GM12864 (cell line): ENCODE measurements around the gene NXPE2.
"Not testable (repeated sequence)": the region's sequence is repeated elsewhere in the genome, so short reads cannot be mapped to it uniquely, and the experiment has no call there.

Source experiments
- DNase-seq: peaks from one replicate; pipeline ENCODE4 v3.0.0-alpha.2; 2011; ENCODE audit warnings: low read depth
- H3K4me3 ChIP-seq: 2 replicates; pipeline ENCODE4 v1.5.1; 2011; ENCODE audit warnings: mild to moderate bottlenecking, low read depth, low read length, control low read depth
- TF ChIP-seq, protein P1 (sequence below): IDR thresholded peaks from 2 replicates; pipeline ENCODE4 v1.5.1; 2011; ENCODE audit warnings: low read depth, mild to moderate bottlenecking, moderate library complexity, low read length, control low read depth, inconsistent platforms; ENCODE audit errors: missing control alignments

Gene NXPE2

DNA sequence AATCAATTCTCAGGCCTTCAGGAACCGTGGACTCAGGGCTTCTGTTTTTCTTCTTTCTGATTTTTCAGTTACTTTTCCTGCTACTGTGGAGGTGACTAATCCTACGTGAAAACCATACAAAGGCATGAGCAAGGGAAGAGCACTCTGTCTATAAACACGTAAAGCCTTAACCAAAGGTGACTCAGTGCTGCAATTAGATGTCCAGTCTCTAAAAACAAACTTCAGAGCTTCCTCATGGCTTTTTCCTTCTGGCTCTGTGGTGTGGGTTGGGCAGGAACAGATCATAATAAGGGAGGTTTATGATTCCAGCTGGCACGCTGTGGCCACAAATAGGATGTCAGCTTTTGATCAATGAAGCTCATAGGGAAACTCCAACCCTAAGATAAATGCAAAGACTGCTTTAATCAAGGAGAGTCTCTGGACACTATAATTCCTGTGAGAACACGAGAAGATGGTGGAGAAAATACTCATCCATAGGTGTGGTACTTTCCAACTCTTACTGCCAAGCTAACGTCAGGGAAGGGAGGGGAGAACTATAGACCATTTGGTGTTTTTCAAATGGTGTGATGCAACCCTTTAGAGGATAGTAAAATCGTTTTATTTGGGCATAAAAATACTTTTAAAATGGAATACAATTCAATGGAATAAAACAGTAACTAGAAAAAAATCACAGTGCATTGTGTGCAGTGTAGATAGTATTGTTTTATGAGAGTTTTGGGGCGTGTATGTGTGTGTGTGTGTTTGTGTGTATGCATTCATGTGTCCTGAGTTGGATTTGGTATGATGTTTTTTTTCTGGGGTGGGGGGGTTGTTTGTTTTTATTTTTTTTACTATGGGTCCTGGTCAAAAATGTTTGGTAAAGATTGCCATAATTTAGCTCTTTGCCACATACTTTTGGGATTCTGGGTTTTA lies at the start of gene NXPE2:
Gene NXPE2 (plus strand): TSS at position 403 of the 912 bp plus-strand sequence. CDS start 49 bp downstream, at position 452.
- TF ChIP-seq, protein P1, sequence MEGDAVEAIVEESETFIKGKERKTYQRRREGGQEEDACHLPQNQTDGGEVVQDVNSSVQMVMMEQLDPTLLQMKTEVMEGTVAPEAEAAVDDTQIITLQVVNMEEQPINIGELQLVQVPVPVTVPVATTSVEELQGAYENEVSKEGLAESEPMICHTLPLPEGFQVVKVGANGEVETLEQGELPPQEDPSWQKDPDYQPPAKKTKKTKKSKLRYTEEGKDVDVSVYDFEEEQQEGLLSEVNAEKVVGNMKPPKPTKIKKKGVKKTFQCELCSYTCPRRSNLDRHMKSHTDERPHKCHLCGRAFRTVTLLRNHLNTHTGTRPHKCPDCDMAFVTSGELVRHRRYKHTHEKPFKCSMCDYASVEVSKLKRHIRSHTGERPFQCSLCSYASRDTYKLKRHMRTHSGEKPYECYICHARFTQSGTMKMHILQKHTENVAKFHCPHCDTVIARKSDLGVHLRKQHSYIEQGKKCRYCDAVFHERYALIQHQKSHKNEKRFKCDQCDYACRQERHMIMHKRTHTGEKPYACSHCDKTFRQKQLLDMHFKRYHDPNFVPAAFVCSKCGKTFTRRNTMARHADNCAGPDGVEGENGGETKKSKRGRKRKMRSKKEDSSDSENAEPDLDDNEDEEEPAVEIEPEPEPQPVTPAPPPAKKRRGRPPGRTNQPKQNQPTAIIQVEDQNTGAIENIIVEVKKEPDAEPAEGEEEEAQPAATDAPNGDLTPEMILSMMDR: no peak
- no peak for DNase-seq
- no peak within 1 kb of the TSS for H3K4me3 ChIP-seq

DNA sequence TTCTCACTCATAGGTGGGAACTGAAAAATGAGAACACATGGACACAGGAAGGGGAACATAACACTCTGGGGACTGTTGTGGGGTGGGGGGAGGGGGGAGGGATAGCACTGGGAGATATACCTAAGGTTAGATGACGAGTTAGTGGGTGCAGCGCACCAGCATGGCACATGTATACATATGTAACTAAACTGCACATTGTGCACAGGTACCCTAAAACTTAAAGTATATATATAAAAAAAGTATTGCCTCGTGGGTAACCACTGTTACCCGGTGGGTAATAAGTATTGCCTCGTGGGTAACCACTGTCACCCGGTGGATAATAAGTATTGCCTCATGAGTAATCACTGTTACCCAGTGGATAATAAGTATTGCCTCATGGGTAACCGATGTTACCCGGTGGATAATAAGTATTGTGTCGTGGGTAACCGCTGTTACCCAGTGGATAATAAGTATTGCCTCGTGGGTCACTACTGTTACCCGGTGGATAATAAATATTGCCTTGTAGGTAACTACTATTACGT lies 46.8 kb upstream of the NXPE2 start:
- DNase-seq, H3K4me3 ChIP-seq: not testable (repeated sequence)

DNA sequence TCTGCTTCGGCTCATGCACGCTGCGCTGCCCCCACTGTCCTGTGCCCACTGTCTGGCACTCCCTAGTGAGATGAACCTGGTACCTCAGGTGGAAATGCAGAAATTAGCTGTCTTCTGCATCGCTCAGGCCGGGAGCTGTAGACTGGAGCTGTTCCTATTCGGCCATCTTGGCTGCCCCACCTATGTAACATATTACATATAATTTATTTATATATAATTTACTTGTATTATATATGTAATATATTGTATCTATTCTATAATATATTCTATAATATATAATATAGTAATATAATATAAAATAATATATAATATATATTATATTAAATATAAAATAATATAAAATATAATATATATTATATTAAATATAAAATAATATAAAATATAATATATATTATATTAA lies 38.9 kb upstream of the NXPE2 start:
- not testable (repeated sequence) for DNase-seq, H3K4me3 ChIP-seq

DNA sequence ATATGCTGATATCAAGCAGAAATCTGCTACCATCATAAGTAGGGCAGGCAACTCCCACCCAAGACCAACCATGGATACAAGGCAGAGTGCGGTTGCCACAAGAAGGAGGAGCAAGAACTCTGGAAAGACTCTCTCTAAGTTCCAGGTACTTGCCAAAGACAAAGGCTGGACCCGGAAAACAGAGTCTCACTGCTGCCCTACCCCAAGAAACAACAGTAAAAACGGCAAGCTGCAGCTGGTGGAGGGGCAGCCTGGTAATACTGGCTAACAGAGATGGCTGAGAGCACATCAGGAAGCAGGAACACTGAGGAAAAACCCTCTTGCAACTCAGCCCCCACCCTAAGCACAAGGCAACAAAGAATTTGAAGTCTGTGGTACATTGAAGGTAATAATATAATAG lies 27.7 kb upstream of the NXPE2 start:
- TF ChIP-seq, protein P1: no peak
- H3K4me3 ChIP-seq: no peak overlapping the region
- DNase-seq: no peak

DNA sequence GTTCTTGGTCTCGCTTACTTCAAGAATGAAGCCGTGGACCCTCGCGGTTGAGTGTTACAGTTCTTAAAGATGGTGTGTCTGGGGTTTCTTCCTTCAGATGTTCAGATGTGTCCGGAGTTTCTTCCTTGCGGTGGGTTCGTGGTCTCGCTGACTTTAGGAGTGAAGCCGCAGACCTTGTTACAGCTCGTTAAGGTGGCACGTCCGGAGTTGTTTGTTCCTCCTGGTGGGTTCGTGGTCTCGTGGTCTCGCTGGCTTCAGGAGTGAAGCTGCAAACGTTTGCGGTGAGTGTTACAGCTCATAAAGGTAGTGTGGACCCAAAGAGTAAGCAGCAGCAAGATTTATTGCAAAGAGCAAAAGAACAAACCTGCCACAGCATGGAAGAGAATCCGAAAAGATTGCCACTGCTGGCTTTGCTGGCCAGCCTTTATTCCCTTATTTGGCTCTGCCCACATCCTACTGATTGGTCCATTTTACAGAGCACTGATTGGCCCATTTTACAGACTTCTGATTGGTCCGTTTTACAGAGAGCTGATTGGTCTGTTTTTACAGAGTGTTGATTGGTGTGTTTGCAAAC lies 27.1 kb upstream of the NXPE2 start:
- TF ChIP-seq, protein P1: no peak
- no peak for DNase-seq
- no peak overlapping the region for H3K4me3 ChIP-seq

DNA sequence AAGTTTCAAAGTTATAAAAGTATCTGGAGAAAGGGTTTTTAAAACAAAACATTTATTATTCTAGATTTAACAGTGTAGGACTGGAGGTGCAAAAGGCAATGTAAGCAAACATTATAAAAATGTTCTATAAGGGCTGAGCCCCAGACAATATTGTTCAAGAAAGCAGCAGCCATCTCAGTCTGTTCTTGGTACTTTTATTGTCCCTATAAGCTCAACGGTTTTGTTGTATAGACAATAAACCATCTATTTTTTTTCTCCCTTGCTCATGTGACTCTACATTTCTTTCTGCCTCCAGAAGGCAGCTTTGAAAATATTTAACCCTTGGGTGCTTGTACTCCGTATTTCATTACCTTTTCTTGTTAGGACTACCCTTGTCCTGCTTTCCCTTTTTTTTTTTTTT lies 25.2 kb upstream of the NXPE2 start:
- TF ChIP-seq, protein P1: no peak

DNA sequence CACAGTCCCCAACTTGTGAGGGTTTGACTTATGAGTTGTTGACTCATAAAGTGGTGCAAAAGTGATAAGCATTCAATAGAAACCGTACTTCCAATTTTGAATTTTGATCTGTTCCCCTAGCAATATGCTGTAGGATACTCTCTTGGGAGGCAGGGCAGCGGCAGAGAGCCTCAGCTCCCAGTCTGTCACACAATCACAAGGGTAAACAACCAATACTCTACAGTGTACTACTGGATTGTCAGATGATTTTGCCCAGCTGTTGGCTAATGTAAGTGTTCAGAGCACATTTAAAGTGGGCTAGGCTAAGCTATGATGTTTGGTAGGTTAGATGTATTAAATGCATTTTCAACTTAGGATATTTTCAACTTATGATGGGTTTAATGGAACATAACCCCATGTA lies 13.7 kb upstream of the NXPE2 start:
- no peak overlapping the region for H3K4me3 ChIP-seq
- TF ChIP-seq, protein P1: no peak
- DNase-seq: no peak

More for the DNA sequence above, 25.2 kb upstream of the NXPE2 start:
- H3K4me3 ChIP-seq: no peak overlapping the region
- DNase-seq: no peak
